DND-41 (cell line): ENCODE results near the gene MRPL9.

Experiments
- EZH2 ChIP-seq: IDR thresholded peaks from 3 replicates; pipeline ENCODE4 v1.6.1; 2012; ENCODE audit warnings: borderline replicate concordance, low read depth, mild to moderate bottlenecking, moderate library complexity, low read length, inconsistent platforms; ENCODE audit not compliant: severe bottlenecking
- TF ChIP-seq, protein P1 (sequence below): IDR thresholded peaks from 2 replicates; pipeline ENCODE4 v1.5.1; 2012; ENCODE audit warnings: borderline replicate concordance, low read length, moderate library complexity, mild to moderate bottlenecking; ENCODE audit not compliant: poor library complexity, severe bottlenecking; ENCODE audit errors: extremely low read depth

- no peak for TF ChIP-seq EZH2
- TF ChIP-seq, protein P1, sequence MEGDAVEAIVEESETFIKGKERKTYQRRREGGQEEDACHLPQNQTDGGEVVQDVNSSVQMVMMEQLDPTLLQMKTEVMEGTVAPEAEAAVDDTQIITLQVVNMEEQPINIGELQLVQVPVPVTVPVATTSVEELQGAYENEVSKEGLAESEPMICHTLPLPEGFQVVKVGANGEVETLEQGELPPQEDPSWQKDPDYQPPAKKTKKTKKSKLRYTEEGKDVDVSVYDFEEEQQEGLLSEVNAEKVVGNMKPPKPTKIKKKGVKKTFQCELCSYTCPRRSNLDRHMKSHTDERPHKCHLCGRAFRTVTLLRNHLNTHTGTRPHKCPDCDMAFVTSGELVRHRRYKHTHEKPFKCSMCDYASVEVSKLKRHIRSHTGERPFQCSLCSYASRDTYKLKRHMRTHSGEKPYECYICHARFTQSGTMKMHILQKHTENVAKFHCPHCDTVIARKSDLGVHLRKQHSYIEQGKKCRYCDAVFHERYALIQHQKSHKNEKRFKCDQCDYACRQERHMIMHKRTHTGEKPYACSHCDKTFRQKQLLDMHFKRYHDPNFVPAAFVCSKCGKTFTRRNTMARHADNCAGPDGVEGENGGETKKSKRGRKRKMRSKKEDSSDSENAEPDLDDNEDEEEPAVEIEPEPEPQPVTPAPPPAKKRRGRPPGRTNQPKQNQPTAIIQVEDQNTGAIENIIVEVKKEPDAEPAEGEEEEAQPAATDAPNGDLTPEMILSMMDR = no peak
These were observed 37.5 kb upstream of the MRPL9 start for GRCh38 chr1:151800830-151801229.
